ENCODE data around the gene MAP2K7.

The MAP2K7 gene

GRCh38 chr19:7864690-7865074 lies 39.0 kb upstream of the MAP2K7 start:
- DNase-seq (ENCODE audit: low spot score): no peak
- TF ChIP-seq CTCF (IDR thresholded peaks at IDR 0.05; ENCODE audit: extremely low read depth, missing control alignments): no peak

GRCh38 chr19:7865262-7865911 lies 38.3 kb upstream of the MAP2K7 start:
- no peak for TF ChIP-seq CTCF (IDR thresholded peaks at IDR 0.05; ENCODE audit: extremely low read depth, missing control alignments)
- DNase-seq (ENCODE audit: low spot score): no peak

GRCh38 chr19:7866399-7867091 lies 37.1 kb upstream of the MAP2K7 start:
- DNase-seq (ENCODE audit: low spot score): no peak
- TF ChIP-seq CTCF (IDR thresholded peaks at IDR 0.05; ENCODE audit: extremely low read depth, missing control alignments): no peak

GRCh38 chr19:7867092-7867844 lies 36.4 kb upstream of the MAP2K7 start:
- TF ChIP-seq CTCF (IDR thresholded peaks at IDR 0.05; ENCODE audit: extremely low read depth, missing control alignments): no peak
- DNase-seq (ENCODE audit: low spot score): no peak

- DNase-seq (ENCODE audit: low spot score): no peak
- no peak for TF ChIP-seq CTCF (IDR thresholded peaks at IDR 0.05; ENCODE audit: extremely low read depth, missing control alignments)
These were observed 35.4 kb upstream of the MAP2K7 start for GRCh38 chr19:7868326-7868670.

- DNase-seq (ENCODE audit: low spot score): peak; percentile 97
- TF ChIP-seq CTCF (IDR thresholded peaks at IDR 0.05; ENCODE audit: extremely low read depth, missing control alignments): peak; percentile 90
These were observed 34.8 kb upstream of the MAP2K7 start for GRCh38 chr19:7868671-7869452.

Data from GM20000 (cell line).